ENCODE measurements around the gene LRRTM4.

DNA sequence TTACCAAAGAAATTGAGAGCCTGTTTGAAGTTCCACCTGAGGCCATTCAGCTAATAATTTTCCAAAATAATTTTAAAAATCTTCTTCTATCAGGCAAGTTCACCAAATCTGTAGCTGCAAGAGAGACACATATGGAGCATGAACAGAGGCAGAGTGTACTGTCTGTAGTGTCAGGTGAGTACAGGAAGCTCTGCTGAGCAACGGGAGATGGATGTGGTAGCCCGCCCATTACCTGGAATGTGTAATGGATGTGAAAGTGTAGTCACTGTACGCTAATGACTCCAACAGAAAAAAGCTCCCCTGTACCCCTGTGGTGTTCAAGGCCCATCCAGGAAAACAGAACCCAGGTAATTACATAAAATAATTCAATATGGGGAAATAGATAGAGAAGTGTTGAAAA, 311.5 kb downstream of the LRRTM4 start:
- TF ChIP-seq, protein P1, sequence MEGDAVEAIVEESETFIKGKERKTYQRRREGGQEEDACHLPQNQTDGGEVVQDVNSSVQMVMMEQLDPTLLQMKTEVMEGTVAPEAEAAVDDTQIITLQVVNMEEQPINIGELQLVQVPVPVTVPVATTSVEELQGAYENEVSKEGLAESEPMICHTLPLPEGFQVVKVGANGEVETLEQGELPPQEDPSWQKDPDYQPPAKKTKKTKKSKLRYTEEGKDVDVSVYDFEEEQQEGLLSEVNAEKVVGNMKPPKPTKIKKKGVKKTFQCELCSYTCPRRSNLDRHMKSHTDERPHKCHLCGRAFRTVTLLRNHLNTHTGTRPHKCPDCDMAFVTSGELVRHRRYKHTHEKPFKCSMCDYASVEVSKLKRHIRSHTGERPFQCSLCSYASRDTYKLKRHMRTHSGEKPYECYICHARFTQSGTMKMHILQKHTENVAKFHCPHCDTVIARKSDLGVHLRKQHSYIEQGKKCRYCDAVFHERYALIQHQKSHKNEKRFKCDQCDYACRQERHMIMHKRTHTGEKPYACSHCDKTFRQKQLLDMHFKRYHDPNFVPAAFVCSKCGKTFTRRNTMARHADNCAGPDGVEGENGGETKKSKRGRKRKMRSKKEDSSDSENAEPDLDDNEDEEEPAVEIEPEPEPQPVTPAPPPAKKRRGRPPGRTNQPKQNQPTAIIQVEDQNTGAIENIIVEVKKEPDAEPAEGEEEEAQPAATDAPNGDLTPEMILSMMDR (conservative IDR thresholded peaks at IDR 0.05; ENCODE audit: low read length) = no peak
- no peak for TF ChIP-seq EZH2phosphoT487 (IDR thresholded peaks at IDR 0.05; ENCODE audit: borderline replicate concordance, low read depth, low read length)
